NCI-H1092 (cell line): ENCODE measurements around the gene CSRP2.

Experiments
- DNase-seq: peaks from one replicate; lab custom pipeline; 2025; lab: John Stamatoyannopoulos, UW

The CSRP2 gene

GRCh38 chr12:76863005-76863670 is 15.7 kb downstream of the CSRP2 start:
- DNase-seq: no peak

GRCh38 chr12:76860256-76860655 is 18.6 kb downstream of the CSRP2 start:
- DNase-seq: no peak

- DNase-seq: no peak
Measured at GRCh38 chr12:76859611-76860010, 19.2 kb downstream of the CSRP2 start.

GRCh38 chr12:76856018-76856644 is 22.7 kb downstream of the CSRP2 start:
- DNase-seq: no peak

GRCh38 chr12:76855271-76855670 is 23.5 kb downstream of the CSRP2 start:
- DNase-seq: no peak

GRCh38 chr12:76852106-76852505 is 26.7 kb downstream of the CSRP2 start:
- no peak for DNase-seq

GRCh38 chr12:76848132-76848531 is 30.7 kb downstream of the CSRP2 start:
- DNase-seq: no peak

GRCh38 chr12:76847260-76847659 is 31.6 kb downstream of the CSRP2 start:
- no peak for DNase-seq

GRCh38 chr12:76836633-76837032 is 42.2 kb downstream of the CSRP2 start:
- no peak for DNase-seq

- DNase-seq: no peak
Measured at GRCh38 chr12:76830436-76830835, 48.4 kb downstream of the CSRP2 start.

GRCh38 chr12:76820888-76821482 is 57.8 kb downstream of the CSRP2 start:
- DNase-seq: no peak

- no peak for DNase-seq
Measured at GRCh38 chr12:76813972-76814371, 64.8 kb downstream of the CSRP2 start.

GRCh38 chr12:76813265-76813664 is 65.6 kb downstream of the CSRP2 start:
- no peak for DNase-seq

GRCh38 chr12:76811976-76812375 is 66.8 kb downstream of the CSRP2 start:
- DNase-seq: no peak

- DNase-seq: no peak
Measured at GRCh38 chr12:76810671-76811419, 68.0 kb downstream of the CSRP2 start.
